ENCODE results near the gene SRGN.
"Not testable (repeated sequence)": the region's sequence is repeated elsewhere in the genome, so short reads cannot be mapped to it uniquely, and the experiment has no call there.

SRGN gene, protein sequence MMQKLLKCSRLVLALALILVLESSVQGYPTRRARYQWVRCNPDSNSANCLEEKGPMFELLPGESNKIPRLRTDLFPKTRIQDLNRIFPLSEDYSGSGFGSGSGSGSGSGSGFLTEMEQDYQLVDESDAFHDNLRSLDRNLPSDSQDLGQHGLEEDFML

DNA sequence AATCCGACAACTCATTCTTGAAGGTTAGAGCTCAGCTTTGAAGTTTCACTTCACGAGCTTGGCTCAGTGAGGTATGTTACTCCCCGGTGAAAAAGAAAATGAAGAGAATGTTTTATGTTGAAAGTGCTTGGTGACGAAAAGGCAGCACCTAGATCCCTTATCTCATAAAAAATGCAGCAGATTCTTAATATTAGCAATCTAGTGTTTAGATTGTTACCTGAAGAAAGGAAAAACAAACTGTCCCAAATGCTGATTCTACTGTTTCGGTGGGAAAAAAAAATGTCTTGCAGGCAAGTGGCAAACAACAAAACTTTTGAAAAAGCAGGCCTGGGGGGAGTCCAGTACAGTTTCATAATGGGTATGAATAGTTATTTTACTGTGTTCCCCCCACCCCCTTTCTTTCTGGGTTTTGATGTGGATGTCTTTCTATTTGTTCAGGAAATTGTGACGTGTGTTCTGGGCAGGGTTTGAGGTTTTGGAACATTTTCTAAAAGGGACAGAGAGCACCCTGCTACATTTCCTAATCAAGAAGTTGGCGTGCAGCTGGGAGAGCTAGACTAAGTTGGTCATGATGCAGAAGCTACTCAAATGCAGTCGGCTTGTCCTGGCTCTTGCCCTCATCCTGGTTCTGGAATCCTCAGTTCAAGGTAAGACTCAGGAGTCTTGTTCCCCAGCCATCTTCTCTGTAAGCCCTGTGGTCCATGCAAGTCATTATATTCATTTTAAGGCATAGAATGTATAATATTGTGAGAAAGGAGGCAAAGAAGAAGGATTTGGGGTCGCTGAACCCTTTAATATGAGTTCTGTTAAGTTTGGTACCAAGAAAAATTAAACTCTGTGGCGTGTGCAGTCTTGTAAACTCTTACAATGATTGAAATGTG is at the start of gene SRGN:
SRGN (plus strand) TSS at position 514 of the 881 bp plus-strand sequence; CDS start at position 569, 55 bp downstream.
- H3K4me3 ChIP-seq (ENCODE audit: low read length) = no peak within 1 kb of the TSS
- H3K36me3 ChIP-seq (ENCODE audit: insufficient read depth, low read length) = no peaks in the 10 kb centered on the region
- H3K9me3 ChIP-seq (ENCODE audit: low read length) = no peaks in the 10 kb centered on the region
- H3K27me3 ChIP-seq (ENCODE audit: insufficient read depth, low read length) = no peaks in the 10 kb centered on the region
- no peak within 1 kb of the TSS for H2AFZ ChIP-seq (ENCODE audit: low read depth, low read length)
- H3K4me1 ChIP-seq (ENCODE audit: insufficient read depth, low read length) = peaks cover 3% of the 10 kb centered on the region

DNA sequence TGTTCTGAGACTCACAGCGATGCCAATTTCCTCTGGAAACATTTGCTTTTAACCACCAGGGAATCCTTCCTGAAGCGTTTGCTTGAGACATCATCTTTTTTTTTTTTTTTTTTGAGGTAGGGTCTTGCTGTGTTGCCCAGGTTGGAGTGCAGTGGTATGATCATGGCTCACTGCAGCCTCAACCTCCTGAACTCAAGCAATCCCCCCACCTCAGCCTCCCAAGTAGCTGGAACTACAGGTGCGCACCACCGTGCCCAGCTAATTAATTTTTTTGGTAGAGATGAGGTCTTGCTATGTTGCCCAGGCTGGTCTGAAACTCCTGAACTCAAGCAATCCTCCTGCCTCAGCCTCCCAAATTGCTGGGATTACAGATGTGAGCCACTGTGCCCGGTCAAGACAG is 47.0 kb upstream of the SRGN start:
- not testable (repeated sequence) for H2AFZ ChIP-seq (ENCODE audit: low read depth, low read length); H3K4me1 ChIP-seq (ENCODE audit: insufficient read depth, low read length); H3K4me3 ChIP-seq (ENCODE audit: low read length)

DNA sequence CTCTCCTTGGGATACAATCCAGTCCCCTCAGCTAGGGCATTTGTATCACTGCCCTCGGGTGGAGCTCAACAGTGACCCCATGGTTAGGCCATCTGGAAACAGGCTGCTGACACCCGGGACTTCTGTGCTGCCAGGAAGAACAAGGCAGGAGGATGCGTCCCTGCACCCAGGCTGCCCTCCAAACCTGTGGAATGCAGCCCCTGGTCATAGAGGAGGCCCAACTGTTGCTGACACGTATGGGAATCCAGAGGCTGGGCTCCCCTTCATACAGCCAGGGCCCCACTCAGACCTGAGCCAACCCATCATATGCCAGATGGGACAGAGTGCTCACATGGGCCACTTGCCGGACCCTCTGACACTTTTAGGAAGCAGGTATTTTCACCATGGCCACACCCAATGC is 45.5 kb upstream of the SRGN start:
- Histone ChIP-seq H3K4me1 (ENCODE audit: insufficient read depth, low read length) (no peaks in the 10 kb centered on the region), H3K4me3 (ENCODE audit: low read length) (no peak overlapping the region), H3K36me3 (ENCODE audit: insufficient read depth, low read length) (no peaks in the 10 kb centered on the region), H2AFZ (ENCODE audit: low read depth, low read length) (no peak overlapping the region), H3K9me3 (ENCODE audit: low read length) (no peaks in the 10 kb centered on the region), H3K27me3 (ENCODE audit: insufficient read depth, low read length) (no peaks in the 10 kb centered on the region)

More for the DNA sequence above, 47.0 kb upstream of the SRGN start:
- H3K9me3 ChIP-seq (ENCODE audit: low read length); H3K27me3 ChIP-seq (ENCODE audit: insufficient read depth, low read length); H3K36me3 ChIP-seq (ENCODE audit: insufficient read depth, low read length): not testable (repeated sequence)

DNA sequence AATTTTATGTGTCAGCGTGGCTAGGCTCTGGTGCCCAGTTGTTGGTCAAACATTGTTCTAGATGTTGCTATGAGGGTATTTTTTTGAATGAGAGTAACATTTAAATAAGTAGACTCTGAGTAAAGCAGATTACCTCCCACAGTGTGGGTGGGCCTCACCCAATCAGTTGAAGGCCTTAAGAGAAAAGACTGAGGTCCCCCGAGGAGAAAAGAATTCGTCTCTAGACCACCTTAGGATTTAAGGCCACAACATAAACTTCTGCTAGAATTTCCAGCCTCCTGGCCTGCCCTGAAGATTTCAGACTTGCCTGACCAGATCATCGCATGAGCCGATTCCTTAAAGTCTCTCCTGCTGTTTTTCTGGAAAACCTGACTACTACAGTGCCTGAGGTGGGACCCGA is 45.1 kb upstream of the SRGN start:
- Histone ChIP-seq H2AFZ (ENCODE audit: low read depth, low read length) (no peak overlapping the region), H3K9me3 (ENCODE audit: low read length) (no peaks in the 10 kb centered on the region), H3K27me3 (ENCODE audit: insufficient read depth, low read length) (no peaks in the 10 kb centered on the region), H3K4me3 (ENCODE audit: low read length) (no peak overlapping the region), H3K4me1 (ENCODE audit: insufficient read depth, low read length) (no peaks in the 10 kb centered on the region), H3K36me3 (ENCODE audit: insufficient read depth, low read length) (no peaks in the 10 kb centered on the region)

DNA sequence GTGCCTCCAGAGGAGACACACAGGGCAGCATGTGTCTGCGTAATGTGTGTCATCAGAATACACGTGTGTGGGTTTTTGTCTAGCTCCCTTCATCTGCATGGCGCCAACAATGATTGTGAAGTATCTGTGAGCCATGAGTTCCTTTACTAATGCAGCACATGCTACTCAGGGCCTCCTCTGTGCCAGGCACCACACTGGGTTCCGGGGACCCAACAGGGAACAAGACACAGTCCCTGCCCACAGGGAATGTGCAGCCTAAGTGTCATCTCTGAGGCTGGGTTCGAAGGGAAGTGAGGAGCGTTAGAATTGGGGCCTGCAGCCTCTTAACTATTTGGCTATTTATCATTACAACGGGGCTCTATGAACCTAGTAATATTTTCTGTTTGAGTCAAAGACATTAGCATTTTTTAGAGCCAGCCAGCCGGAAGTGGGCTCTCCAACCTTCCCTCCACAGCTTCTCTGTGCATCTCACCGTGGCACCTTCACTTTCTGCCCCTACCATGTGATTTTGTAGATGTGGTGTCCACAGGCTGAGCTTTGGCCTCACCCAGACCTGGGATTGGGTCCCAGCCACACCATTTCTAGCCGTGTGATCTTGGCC is 43.9 kb upstream of the SRGN start:
- no peaks in the 10 kb centered on the region for H3K27me3 ChIP-seq (ENCODE audit: insufficient read depth, low read length)
- no peaks in the 10 kb centered on the region for H3K9me3 ChIP-seq (ENCODE audit: low read length)
- H3K4me3 ChIP-seq (ENCODE audit: low read length) = no peak overlapping the region
- H3K4me1 ChIP-seq (ENCODE audit: insufficient read depth, low read length) = no peaks in the 10 kb centered on the region
- H3K36me3 ChIP-seq (ENCODE audit: insufficient read depth, low read length) = no peaks in the 10 kb centered on the region
- H2AFZ ChIP-seq (ENCODE audit: low read depth, low read length) = no peak overlapping the region

DNA sequence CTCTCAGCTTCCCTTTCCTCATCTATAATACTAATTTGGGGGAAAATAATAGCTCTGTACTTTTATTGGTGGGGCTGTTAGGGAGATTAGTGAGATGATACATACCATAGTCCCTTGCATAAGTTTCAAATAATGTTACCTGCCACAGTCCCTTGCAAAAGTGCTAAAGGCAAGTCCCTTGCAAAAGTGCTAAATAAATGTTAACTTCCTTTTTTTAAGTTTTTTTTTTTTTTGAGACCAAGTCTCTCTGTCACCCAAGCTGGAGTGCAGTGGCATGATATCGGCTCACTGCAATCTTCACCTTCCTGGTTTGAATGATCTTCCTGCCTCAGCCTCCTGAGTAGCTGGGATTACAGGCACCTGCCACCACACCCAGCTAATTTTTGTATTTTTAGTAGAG is 43.4 kb upstream of the SRGN start:
- H3K4me1 ChIP-seq (ENCODE audit: insufficient read depth, low read length) = no peaks in the 10 kb centered on the region
- no peak overlapping the region for H2AFZ ChIP-seq (ENCODE audit: low read depth, low read length)
- H3K27me3 ChIP-seq (ENCODE audit: insufficient read depth, low read length) = no peaks in the 10 kb centered on the region
- H3K4me3 ChIP-seq (ENCODE audit: low read length) = no peak overlapping the region
- H3K9me3 ChIP-seq (ENCODE audit: low read length) = no peaks in the 10 kb centered on the region
- no peaks in the 10 kb centered on the region for H3K36me3 ChIP-seq (ENCODE audit: insufficient read depth, low read length)

DNA sequence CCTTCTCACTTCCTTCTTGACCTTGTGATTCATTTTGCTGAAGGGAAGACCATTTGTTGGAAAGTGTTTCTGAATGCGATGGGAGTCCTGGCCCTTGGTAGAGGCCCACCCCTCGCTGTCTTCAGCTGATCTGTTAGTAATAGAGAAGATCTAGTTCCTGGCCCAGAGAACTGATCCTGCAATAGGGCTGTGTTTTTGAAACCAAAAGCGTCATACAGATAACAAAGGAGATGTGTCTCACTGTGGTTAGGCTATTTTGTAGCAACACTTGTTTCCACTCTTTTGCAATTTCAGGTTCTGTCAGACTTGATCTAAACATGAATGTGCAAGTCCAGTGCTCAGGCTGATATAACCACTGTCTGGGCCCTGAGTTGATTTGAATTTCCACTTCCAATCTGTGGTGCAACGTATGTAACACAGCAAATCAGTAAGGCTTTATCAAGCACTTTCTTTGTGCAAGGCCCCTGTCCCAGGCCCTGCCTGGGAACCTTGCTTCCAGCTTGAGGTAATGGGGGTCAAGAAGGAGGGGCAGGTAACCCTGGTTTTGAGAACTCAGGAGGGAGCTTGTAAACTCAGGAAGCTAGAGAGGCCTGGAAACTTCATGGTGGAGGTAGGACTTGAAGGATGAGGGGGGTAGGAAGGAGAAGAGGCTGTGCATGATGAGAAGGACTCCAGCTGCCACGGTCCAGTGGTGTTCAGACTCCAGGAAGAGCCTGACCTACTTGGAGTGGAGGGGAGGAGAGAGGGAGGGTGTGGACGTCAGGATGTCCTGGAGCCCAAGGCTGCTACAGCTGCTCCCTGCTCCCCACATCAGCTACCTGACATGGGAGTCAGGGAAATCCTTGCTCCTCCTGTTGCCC is 42.2 kb upstream of the SRGN start:
- Histone ChIP-seq H3K4me1 (ENCODE audit: insufficient read depth, low read length) (no peaks in the 10 kb centered on the region), H2AFZ (ENCODE audit: low read depth, low read length) (no peak overlapping the region), H3K4me3 (ENCODE audit: low read length) (no peak overlapping the region), H3K9me3 (ENCODE audit: low read length) (no peaks in the 10 kb centered on the region), H3K27me3 (ENCODE audit: insufficient read depth, low read length) (no peaks in the 10 kb centered on the region), H3K36me3 (ENCODE audit: insufficient read depth, low read length) (no peaks in the 10 kb centered on the region)

DNA sequence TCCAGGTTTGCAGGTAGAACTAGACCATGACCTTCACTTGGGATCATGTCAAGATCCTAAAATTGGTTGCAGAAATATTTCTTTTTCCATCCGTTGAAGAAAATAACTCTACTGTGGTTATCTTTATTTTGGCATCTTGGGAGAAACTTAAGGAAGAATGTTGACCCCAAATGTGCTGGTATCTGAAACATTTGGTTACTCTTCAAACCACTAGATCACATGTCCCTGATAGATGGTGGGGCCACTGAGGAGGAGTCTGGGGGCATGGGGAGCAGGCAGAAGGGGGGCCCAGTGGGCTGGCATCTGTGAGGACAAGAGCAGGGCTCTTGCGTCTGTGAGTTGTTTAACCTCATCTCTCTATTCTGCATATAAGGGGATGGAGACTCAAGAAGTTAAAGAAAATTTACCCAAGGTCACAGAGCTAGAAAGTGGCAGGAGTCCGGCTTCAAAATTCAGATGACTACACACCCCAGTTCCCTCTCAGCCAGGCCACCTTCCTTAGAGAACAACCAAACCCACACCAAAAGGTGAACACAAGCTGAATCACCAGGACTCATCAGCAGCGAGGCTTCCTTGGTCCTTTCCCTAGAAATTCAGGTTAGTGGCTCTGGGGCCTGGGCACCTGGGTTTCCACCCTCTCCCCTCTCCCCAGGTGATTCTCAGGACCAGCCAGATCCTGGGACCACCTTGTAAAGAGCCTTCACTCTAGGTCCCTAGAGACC is 40.6 kb upstream of the SRGN start:
- no peaks in the 10 kb centered on the region for H3K9me3 ChIP-seq (ENCODE audit: low read length)
- no peaks in the 10 kb centered on the region for H3K27me3 ChIP-seq (ENCODE audit: insufficient read depth, low read length)
- no peaks in the 10 kb centered on the region for H3K36me3 ChIP-seq (ENCODE audit: insufficient read depth, low read length)
- H3K4me3 ChIP-seq (ENCODE audit: low read length) = no peak overlapping the region
- H2AFZ ChIP-seq (ENCODE audit: low read depth, low read length) = no peak overlapping the region
- H3K4me1 ChIP-seq (ENCODE audit: insufficient read depth, low read length) = peaks cover 6% of the 10 kb centered on the region

DNA sequence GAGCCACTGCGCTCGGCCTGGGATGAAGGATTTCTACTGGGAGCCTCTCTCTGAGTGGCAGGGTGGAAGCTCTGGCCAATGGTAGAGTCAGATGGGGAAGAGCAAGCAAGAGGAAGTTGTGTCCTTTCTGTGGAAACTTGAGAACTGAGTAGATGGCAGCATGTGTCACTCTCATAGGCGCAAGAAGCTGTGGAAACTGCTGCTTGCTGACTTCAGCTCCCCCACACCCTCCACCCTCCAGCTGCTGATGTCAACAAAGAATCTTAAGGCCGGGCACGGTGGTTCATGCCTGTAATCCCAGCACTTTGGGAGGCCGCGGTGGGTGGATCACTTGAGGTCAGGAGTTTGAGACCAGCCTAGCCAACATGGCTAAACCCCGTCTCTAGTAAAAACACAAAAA is 39.8 kb upstream of the SRGN start:
- Histone ChIP-seq H3K4me1 (ENCODE audit: insufficient read depth, low read length) (peaks cover 7% of the 10 kb centered on the region), H3K9me3 (ENCODE audit: low read length) (no peaks in the 10 kb centered on the region), H2AFZ (ENCODE audit: low read depth, low read length) (no peak overlapping the region), H3K4me3 (ENCODE audit: low read length) (no peak overlapping the region), H3K27me3 (ENCODE audit: insufficient read depth, low read length) (no peaks in the 10 kb centered on the region), H3K36me3 (ENCODE audit: insufficient read depth, low read length) (no peaks in the 10 kb centered on the region)

DNA sequence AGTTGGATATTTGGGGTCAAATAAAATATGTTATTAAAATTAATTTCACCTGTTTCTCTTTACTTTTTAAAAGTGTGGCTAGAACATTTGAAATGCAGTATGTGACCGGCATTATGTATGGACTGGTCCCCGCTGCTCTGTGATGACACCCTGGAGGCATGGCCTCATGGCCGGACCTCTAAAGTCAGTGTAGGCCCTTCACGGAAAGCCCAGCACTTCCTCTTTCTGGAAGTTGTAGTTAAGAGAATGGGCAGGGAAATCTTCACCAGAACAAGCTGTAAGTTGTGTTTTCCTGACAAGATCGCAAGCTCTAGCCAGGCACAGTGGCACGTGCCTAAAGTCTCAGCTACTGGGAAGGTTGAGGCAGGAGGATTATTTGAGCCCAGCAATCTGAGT is 38.3 kb upstream of the SRGN start:
- Histone ChIP-seq H3K4me1 (ENCODE audit: insufficient read depth, low read length) (peaks cover 7% of the 10 kb centered on the region), H3K36me3 (ENCODE audit: insufficient read depth, low read length) (no peaks in the 10 kb centered on the region), H3K9me3 (ENCODE audit: low read length) (no peaks in the 10 kb centered on the region), H2AFZ (ENCODE audit: low read depth, low read length) (no peak overlapping the region), H3K27me3 (ENCODE audit: insufficient read depth, low read length) (no peaks in the 10 kb centered on the region), H3K4me3 (ENCODE audit: low read length) (no peak overlapping the region)

DNA sequence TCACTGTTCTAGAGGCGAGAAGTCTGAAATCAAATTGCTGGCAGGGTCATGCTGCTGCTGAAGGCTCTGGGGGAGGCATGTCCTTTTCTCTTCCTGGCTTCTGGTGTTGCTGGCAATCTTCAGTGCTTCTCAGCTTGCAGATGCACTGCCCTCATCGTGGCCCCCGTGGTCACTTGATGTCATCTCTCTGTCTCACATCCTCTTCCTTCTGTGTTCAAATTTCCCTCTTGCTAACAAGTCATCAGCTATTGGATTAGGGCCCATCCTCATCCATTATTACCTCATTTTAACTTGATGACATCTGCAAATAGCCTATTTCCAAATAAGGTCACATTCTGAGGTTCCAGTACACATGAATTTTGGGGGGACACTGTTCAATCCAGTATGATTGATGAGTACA is 36.6 kb upstream of the SRGN start:
- H3K4me1 ChIP-seq (ENCODE audit: insufficient read depth, low read length) = peaks cover 7% of the 10 kb centered on the region
- H3K9me3 ChIP-seq (ENCODE audit: low read length) = no peaks in the 10 kb centered on the region
- H3K27me3 ChIP-seq (ENCODE audit: insufficient read depth, low read length) = no peaks in the 10 kb centered on the region
- H2AFZ ChIP-seq (ENCODE audit: low read depth, low read length) = no peak overlapping the region
- no peak overlapping the region for H3K4me3 ChIP-seq (ENCODE audit: low read length)
- no peaks in the 10 kb centered on the region for H3K36me3 ChIP-seq (ENCODE audit: insufficient read depth, low read length)

DNA sequence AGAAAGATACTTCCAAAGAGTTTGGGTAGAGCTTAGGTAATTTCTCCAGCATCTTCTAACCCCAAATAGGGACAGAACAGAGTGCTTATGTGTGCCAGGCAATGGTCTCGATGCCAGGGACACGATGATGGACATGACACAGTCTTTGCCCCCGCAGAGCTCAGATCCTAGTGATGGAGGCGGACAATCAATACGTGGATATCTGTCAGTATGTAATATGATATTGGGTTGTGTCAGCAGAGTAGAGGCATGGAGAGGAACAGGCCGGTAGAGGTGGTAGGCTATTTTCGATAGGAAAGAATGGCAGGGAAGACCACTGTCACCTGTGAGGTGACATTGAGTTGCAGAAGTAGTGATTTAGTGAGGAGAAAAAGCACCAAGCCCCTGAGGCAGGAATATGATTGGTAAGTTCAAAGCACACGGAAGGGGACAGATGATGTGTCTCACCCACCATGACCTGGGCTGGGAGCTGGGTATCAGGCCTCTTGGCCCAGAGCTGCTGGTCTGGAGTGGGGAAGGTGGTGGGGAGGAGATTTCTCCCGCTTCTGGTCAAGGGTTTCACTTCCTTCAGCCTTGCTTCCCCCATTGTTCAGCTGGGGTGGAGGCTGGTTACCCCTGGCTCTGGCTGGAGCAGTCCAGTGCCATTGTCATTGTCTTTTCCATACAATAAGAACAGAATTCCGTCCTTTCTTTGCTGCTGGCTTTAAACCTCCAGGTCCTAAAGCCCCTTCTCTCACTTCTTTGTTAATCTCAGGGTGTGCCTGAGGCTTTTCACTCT is 36.0 kb upstream of the SRGN start:
- H3K4me3 ChIP-seq (ENCODE audit: low read length) = no peak overlapping the region
- peaks cover 7% of the 10 kb centered on the region for H3K4me1 ChIP-seq (ENCODE audit: insufficient read depth, low read length)
- H3K36me3 ChIP-seq (ENCODE audit: insufficient read depth, low read length) = no peaks in the 10 kb centered on the region
- peak overlapping the region; percentile 66 for H2AFZ ChIP-seq (ENCODE audit: low read depth, low read length)
- no peaks in the 10 kb centered on the region for H3K9me3 ChIP-seq (ENCODE audit: low read length)
- H3K27me3 ChIP-seq (ENCODE audit: insufficient read depth, low read length) = peaks cover 5% of the 10 kb centered on the region
